ENCODE measurements around the gene TLE3. TPM values are rescaled to one million over a fixed set of nuclear protein-coding genes. Genes with fewer than 3 reads are reported as not detected.

TLE3 gene
- total RNA-seq, 1 donor from 2014 or later, result 58.8 TPM

DNA sequence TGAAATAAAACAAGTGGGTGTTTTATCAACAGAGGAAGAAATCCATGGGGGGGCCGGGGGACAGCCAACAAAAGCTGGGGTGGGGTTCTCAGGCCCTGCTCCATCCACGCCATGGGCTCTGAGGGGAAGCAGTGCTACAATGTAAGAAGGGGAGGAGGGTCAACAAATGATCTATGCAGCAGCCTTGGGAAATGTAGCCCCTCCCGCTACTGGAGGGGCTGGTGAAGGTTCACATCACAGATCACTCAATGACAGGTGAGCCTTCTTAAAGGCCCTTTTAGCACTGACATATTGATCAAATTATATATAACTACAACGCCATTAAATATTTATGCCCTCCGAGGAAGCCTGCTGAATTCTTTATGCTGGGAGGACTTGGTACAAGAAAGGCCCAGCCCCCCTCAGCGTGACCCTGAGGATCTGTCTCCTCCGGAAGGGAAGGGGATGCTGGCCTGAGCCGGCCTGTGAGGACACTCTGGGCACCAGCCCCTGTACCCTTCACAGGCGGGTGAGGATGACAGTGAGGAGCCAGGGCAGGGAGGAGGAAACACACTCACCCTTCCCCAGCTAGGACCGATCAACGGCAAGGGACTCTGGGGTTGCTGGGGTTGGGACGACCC, 15.3 kb downstream of the TLE3 start:
- Histone ChIP-seq H3K27ac (no peak overlapping the region), H3K9me3 (no peaks in the 10 kb centered on the region), H3K4me1 (peaks cover 21% of the 10 kb centered on the region), H3K36me3 (peaks cover 62% of the 10 kb centered on the region), H3K27me3 (no peaks in the 10 kb centered on the region), H3K4me3 (no peak overlapping the region)
- ATAC-seq (no peak), DNase-seq (no peak)
- intact Hi-C loops (cut with DNase I), result no loop called here
- TF ChIP-seq, protein P1, sequence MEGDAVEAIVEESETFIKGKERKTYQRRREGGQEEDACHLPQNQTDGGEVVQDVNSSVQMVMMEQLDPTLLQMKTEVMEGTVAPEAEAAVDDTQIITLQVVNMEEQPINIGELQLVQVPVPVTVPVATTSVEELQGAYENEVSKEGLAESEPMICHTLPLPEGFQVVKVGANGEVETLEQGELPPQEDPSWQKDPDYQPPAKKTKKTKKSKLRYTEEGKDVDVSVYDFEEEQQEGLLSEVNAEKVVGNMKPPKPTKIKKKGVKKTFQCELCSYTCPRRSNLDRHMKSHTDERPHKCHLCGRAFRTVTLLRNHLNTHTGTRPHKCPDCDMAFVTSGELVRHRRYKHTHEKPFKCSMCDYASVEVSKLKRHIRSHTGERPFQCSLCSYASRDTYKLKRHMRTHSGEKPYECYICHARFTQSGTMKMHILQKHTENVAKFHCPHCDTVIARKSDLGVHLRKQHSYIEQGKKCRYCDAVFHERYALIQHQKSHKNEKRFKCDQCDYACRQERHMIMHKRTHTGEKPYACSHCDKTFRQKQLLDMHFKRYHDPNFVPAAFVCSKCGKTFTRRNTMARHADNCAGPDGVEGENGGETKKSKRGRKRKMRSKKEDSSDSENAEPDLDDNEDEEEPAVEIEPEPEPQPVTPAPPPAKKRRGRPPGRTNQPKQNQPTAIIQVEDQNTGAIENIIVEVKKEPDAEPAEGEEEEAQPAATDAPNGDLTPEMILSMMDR (IDR thresholded peaks at IDR 0.05), result no peak

DNA sequence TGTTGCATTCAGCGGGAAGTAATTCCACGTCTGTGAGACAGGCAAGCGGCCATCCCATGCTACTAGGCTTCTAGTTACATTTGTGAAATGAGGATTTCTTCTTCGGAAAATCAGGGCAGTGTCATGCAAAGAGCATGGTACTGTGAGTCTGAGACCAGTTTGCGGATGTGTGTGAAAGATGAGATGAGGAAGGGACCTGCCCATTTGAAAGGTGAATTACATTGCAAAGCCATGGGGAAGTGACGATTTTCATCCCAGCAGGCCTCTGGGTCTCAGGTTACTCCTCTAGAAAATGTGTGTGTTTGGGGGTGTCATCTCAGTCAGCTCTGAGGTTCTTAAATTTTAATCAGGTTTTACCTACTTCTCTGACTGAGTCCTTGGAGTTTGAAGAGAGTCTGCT, 16.1 kb downstream of the TLE3 start:
- intact Hi-C loops (cut with DNase I), result no loop called here
- peaks cover 55% of the 10 kb centered on the region for H3K36me3 ChIP-seq
- no peaks in the 10 kb centered on the region for H3K27me3 ChIP-seq
- ATAC-seq, result no peak
- TF ChIP-seq, protein P1 (IDR thresholded peaks at IDR 0.05), result no peak
- peaks cover 20% of the 10 kb centered on the region for H3K4me1 ChIP-seq
- H3K9me3 ChIP-seq, result no peaks in the 10 kb centered on the region
- no peak for DNase-seq
- no peak overlapping the region for H3K27ac ChIP-seq
- H3K4me3 ChIP-seq, result no peak overlapping the region

DNA sequence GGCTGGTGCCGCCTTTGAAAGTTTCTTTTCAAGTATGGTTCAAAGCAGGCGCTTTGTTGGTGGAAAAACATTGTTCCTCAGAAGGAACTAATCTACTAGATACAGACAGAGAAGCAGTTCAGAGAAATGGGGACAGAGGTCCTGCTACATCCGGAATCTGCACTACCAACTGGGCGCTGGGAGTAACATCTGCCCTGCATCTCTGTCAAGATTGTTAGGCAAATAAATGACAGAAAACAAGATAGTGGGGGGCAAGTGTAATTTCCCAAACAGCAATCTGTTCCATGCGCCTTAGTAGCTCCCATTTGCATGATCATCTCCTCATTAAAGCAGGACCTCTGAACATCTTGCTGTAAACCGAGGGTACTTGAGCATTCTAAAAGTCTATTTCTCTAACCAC, 17.4 kb downstream of the TLE3 start:
- H3K4me1 ChIP-seq, result peaks cover 23% of the 10 kb centered on the region
- no peak overlapping the region for H3K27ac ChIP-seq
- no peaks in the 10 kb centered on the region for H3K9me3 ChIP-seq

DNA sequence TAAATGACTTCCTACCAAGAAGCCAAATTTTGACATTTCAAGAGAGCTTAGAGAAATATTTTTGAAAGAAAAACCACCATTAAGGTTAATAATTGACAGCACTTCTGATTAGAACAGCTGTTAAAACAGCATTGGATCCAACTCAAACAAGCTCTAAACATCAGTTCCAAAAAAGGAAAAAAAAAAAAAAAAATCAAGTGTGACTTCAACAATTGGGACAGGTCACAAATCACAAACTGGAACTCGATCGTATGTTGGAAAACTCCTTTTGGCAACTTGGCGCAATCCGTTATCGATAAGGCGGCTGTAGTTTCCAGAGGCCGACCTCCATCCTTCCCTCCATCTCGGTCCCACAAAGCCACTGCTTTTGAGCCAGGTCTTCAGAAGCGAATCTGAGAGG, 17.8 kb downstream of the TLE3 start:
- TF ChIP-seq, protein P1 (IDR thresholded peaks at IDR 0.05), result no peak
- peaks cover 23% of the 10 kb centered on the region for H3K4me1 ChIP-seq
- no peak overlapping the region for H3K27ac ChIP-seq
- intact Hi-C loops (cut with DNase I), result no loop called here
- no peak for ATAC-seq
- no peak for DNase-seq
- H3K4me3 ChIP-seq, result no peak overlapping the region
- H3K27me3 ChIP-seq, result no peaks in the 10 kb centered on the region
- H3K36me3 ChIP-seq, result peaks cover 52% of the 10 kb centered on the region
- no peaks in the 10 kb centered on the region for H3K9me3 ChIP-seq

More for the DNA sequence above, 17.4 kb downstream of the TLE3 start:
- intact Hi-C loops (cut with DNase I), result no loop called here
- Histone ChIP-seq H3K27me3 (no peaks in the 10 kb centered on the region), H3K36me3 (peaks cover 52% of the 10 kb centered on the region), H3K4me3 (no peak overlapping the region)
- TF ChIP-seq, protein P1 (IDR thresholded peaks at IDR 0.05), result no peak
- ATAC-seq, result no peak
- DNase-seq, result no peak

DNA sequence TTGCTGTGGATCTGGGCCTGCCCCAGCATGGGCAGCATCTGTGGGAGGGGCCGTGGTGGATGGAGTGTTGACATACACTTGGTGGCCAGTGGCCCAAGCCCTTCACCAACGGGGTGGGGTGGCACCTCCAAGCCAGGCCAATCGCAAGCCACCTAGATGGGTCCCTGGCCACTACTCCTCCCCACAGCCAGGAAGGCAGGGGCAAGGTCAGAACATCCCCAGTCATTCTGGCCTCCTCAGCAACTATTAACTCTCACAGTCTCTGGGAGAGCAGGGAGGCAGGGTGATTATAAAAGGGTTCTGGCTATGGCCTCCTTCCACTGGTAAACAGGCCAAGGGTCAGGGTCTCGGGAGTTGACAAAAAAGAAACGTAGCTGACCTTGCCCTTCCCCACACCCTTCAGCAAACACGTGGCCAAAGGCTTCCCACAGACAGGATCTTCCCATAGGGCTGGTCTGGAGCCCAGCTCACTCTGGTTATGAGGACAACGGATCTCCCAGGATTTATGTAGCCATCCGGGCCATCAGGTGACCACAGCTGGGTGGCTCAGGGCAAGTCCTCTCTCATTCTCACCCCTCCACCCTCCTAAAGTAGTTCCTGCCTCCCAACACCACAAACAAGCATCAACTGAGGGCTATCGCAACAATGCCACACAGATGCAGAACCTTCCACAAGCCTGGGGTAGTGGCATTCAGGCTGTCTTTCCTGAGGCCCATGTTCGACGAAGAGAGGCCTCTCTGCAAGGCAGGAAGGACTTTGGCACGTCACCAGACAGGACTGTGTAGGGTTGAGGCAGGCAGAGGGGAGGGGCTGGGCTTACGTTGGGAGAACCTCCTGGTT, 18.9 kb downstream of the TLE3 start:
- peak; percentile 20 for ATAC-seq
- H3K4me1 ChIP-seq, result peaks cover 23% of the 10 kb centered on the region
- no peak overlapping the region for H3K4me3 ChIP-seq
- H3K27ac ChIP-seq, result no peak overlapping the region
- TF ChIP-seq, protein P1 (IDR thresholded peaks at IDR 0.05), result no peak
- no peak for DNase-seq
- no peaks in the 10 kb centered on the region for H3K27me3 ChIP-seq
- intact Hi-C loops (cut with DNase I), result no loop called here
- H3K9me3 ChIP-seq, result no peaks in the 10 kb centered on the region
- H3K36me3 ChIP-seq, result peaks cover 52% of the 10 kb centered on the region
